Panc1 (cell line): Measurements from ENCODE around the gene PACSIN3.

Experiments used
- POLR2AphosphoS5 ChIP-seq: IDR thresholded peaks from 2 replicates; pipeline ENCODE4 v1.6.1; 2012; ENCODE audit warnings: mild to moderate bottlenecking, low read depth, low read length, moderate library complexity
- SIN3A ChIP-seq: IDR thresholded peaks from 2 replicates; pipeline ENCODE4 v1.6.1; 2012; ENCODE audit warnings: low read depth, mild to moderate bottlenecking, low read length, moderate library complexity, borderline replicate concordance; ENCODE audit not compliant: insufficient read depth
- TF ChIP-seq, protein P1 (sequence below): fragments of 450-650 bp; IDR thresholded peaks from 2 replicates; pipeline ENCODE4 v1.5.1; 2017; ENCODE audit warnings: mild to moderate bottlenecking

- TF ChIP-seq POLR2AphosphoS5 (no peak), SIN3A (no peak)
- TF ChIP-seq, protein P1, sequence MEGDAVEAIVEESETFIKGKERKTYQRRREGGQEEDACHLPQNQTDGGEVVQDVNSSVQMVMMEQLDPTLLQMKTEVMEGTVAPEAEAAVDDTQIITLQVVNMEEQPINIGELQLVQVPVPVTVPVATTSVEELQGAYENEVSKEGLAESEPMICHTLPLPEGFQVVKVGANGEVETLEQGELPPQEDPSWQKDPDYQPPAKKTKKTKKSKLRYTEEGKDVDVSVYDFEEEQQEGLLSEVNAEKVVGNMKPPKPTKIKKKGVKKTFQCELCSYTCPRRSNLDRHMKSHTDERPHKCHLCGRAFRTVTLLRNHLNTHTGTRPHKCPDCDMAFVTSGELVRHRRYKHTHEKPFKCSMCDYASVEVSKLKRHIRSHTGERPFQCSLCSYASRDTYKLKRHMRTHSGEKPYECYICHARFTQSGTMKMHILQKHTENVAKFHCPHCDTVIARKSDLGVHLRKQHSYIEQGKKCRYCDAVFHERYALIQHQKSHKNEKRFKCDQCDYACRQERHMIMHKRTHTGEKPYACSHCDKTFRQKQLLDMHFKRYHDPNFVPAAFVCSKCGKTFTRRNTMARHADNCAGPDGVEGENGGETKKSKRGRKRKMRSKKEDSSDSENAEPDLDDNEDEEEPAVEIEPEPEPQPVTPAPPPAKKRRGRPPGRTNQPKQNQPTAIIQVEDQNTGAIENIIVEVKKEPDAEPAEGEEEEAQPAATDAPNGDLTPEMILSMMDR = no peak
Observed at GRCh38 chr11:47164321-47164720, 21.9 kb downstream of the PACSIN3 start.
